Ovary (tissue), 1 donor: Measurements from ENCODE around the gene SORT1.
"Not testable (repeated sequence)": the region's sequence is repeated elsewhere in the genome, so short reads cannot be mapped to it uniquely, and the experiment has no call there.

ENCODE experiments used
- EP300 ChIP-seq: sonication (generic); formaldehyde crosslinking; IDR thresholded peaks from one replicate; pipeline ENCODE4 v1.6.1; 2017; ENCODE audit warnings: antibody characterized with exemption
- POLR2A ChIP-seq: fragments of 450-650 bp; IDR thresholded peaks from one replicate; pipeline ENCODE4 v1.6.1; 2017; ENCODE audit warnings: antibody characterized with exemption, mild to moderate bottlenecking, moderate library complexity

DNA sequence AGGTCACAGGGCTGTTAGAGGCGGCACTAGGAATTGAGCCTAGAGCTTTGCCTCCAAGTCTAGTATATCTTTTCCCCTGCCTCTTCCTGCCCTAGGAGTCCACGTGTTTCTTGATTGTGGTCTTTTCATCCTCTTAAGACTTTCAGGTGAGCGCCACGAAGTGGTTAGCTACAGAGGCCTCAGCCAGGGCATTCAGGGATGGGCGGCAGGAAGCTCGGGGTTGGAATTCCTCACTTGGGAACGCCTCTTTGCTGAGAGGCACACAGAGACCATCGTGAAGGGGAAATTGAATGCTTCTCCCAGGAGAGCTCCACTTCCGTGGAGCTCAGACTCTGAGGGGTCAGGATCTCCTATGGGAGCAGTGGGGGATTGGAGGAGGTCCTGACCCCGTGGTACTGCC, 91.7 kb downstream of the SORT1 start:
- not testable (repeated sequence) for TF ChIP-seq EP300, POLR2A
